ENCODE data around the gene CDC20B. TPM values are rescaled to one million over a fixed set of nuclear protein-coding genes. Genes with fewer than 3 reads are reported as not detected.

The CDC20B gene
- polyA plus RNA-seq, 3 donors = 0.63 to 0.71 (median 0.64) TPM

Other genes starting within 250 kb of the CDC20B start
- 1 to 10 TPM; 6.0 to 9.0 (median 8.3) TPM for gene ESM1, start 187.6 kb downstream of the CDC20B start, polyA plus RNA-seq (ENCODE audit: insufficient read length in 3 of 3)
- under 1 TPM in 1 of 3 donors, not detected in 2; 0.06 TPM for gene GZMK, start 148.9 kb downstream of the CDC20B start, polyA plus RNA-seq (ENCODE audit: insufficient read length in 3 of 3)
- under 1 TPM; 0.31 to 0.96 (median 0.43) TPM for gene GZMA, start 70.5 kb downstream of the CDC20B start, polyA plus RNA-seq (ENCODE audit: insufficient read length in 3 of 3)
- 10 to 100 TPM; 65.4 to 76.2 (median 70.1) TPM for gene GPX8, start 13.0 kb downstream of the CDC20B start, polyA plus RNA-seq (ENCODE audit: insufficient read length in 3 of 3)
- gene MCIDAS, start 54.1 kb upstream of the CDC20B start, polyA plus RNA-seq (ENCODE audit: insufficient read length in 3 of 3) = 1 to 10 TPM in 1 of 3 donors, under 1 TPM in 2; 0.91 to 1.4 (median 0.92) TPM
- gene CCNO, start 60.4 kb upstream of the CDC20B start, polyA plus RNA-seq (ENCODE audit: insufficient read length in 3 of 3) = 1 to 10 TPM; 8.2 to 10.0 (median 8.3) TPM
- gene DHX29, start 134.5 kb upstream of the CDC20B start, polyA plus RNA-seq (ENCODE audit: insufficient read length in 3 of 3) = 10 to 100 TPM; 38.7 to 43.3 (median 41.2) TPM
- 100 to 1,000 TPM in 1 of 3 donors, 10 to 100 TPM in 2; 81.8 to 105 (median 82.9) TPM for gene MTREX, start 134.8 kb upstream of the CDC20B start, polyA plus RNA-seq (ENCODE audit: insufficient read length in 3 of 3)